GM20000 (cell line): ENCODE data around the gene KLF13.

Experiments
- DNase-seq: peaks from one replicate; pipeline ENCODE4 v3.0.0; 2012; ENCODE audit warnings: low spot score
- TF ChIP-seq, protein P1 (sequence below): IDR thresholded peaks from 2 replicates; pipeline ENCODE4 v1.5.1; 2012; ENCODE audit warnings: mild to moderate bottlenecking, control low read depth; ENCODE audit errors: extremely low read depth, missing control alignments

KLF13 gene

GRCh38 chr15:31365032-31365654 lies 38.5 kb downstream of the KLF13 start:
- TF ChIP-seq, protein P1, sequence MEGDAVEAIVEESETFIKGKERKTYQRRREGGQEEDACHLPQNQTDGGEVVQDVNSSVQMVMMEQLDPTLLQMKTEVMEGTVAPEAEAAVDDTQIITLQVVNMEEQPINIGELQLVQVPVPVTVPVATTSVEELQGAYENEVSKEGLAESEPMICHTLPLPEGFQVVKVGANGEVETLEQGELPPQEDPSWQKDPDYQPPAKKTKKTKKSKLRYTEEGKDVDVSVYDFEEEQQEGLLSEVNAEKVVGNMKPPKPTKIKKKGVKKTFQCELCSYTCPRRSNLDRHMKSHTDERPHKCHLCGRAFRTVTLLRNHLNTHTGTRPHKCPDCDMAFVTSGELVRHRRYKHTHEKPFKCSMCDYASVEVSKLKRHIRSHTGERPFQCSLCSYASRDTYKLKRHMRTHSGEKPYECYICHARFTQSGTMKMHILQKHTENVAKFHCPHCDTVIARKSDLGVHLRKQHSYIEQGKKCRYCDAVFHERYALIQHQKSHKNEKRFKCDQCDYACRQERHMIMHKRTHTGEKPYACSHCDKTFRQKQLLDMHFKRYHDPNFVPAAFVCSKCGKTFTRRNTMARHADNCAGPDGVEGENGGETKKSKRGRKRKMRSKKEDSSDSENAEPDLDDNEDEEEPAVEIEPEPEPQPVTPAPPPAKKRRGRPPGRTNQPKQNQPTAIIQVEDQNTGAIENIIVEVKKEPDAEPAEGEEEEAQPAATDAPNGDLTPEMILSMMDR, result no peak
- DNase-seq, result no peak

- DNase-seq, result peak; percentile 78
- TF ChIP-seq, protein P1, result peak; percentile 51
Measured at GRCh38 chr15:31365655-31366127, 39.1 kb downstream of the KLF13 start.

GRCh38 chr15:31366169-31366734 lies 39.6 kb downstream of the KLF13 start:
- TF ChIP-seq, protein P1, result no peak
- DNase-seq, result no peak

DNA sequence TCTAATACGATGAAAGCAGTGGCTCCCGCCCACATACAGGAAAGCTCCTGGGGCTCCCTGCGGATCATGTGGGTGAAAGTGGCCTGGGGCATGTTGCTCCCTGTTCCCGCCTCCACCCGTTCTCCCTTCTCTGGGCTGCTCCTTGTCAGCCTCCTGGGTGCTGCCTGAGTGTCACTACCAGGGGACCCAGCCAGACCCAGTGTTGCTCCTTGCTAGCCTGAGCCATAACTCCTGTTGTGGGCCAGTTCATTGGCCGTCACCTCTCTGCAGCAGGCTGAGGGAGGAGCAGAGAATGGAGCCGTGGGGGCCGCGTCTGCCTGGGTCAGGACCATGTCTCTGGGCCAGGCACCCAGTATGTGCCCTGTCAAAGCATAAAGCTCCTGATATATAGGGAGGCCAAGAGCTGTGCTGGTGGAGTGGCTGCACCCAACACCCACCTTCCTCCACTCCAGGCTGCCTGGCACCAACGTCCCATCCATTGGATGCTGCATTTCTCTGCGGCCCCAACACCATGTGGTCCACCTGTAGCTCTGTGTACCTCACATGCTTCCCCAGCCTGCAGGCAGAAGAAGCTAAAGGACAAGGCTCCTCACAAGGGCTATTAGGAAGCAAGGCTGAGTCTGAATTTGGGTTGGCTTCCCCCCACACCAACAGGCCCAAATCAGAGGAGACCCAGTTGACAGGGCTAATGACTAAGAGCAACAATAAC lies 40.5 kb downstream of the KLF13 start:
- TF ChIP-seq, protein P1, result no peak
- DNase-seq, result no peak

DNA sequence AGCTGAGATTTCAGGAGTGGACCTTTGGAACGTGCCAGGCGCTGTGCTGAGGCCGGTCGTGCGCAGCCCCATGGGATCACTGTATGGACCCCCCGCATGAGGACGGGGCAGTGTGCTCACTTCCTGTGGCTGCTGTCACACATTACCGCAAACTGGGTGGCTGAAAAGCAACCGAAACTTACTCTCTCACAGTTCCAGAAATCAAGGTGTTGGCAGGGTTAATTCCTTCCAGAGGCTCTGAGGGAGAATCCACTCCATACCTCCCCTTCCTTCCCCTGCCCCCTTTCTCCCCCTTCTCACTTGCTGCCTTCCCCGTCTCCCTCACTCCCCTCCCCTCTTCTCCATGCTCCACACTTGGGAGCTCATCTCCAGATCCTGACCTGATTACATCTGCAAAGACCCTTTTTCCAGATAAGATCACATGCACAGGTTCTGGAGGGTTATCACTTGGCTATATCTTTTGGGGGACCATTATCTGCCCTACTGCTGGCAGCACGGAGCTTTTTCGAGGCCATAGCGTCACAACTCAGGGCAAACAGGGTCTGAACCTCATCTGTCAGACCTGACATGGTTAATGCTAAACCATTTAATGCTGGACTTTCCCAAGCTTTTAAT lies 41.2 kb downstream of the KLF13 start:
- TF ChIP-seq, protein P1, result no peak
- DNase-seq, result peak; percentile 66

DNA sequence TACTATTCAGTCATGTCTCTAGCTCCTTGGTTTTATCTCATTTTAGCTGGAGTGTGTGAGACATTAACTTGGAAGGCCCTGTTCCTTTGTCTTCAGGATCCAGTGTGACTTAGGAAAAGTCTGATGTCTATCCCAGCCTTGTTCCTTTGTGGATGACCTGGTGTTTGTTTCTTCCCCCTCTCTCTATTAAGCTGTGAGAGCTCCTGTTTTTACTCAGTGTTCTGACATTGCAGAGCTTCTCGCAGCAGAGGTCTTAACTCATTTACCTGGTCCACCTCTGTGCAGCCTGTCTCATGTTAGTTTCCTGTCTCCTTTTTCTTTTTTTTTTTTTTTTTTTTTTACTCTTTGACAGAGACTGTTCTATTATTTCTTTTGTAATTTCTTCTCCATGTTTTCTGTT lies 43.1 kb downstream of the KLF13 start:
- peak; percentile 26 for DNase-seq
- TF ChIP-seq, protein P1, result no peak
